T47D (cell line): Measurements from ENCODE around the gene IER2.
A peak's percentile ranks its signal among the peaks of the same experiment; 100 is the strongest.
"Not testable (repeated sequence)": the region's sequence is repeated elsewhere in the genome, so short reads cannot be mapped to it uniquely, and the experiment has no call there.

Experiments
- DNase-seq, 2 experiments: peaks; one replicate each; pipeline versions ENCODE4 v3.0.0 to v3.0.0-alpha.2; 2011 to 2012; ENCODE audit warnings: low read depth in 1 of 2, low spot score in 1 of 2
- JUND ChIP-seq: IDR thresholded peaks from 2 replicates; pipeline ENCODE4 v1.6.1; 2012; ENCODE audit warnings: low read depth
- in situ Hi-C: cut with HindIII; loops from 2 replicates; pipeline ENCODE4 v1.10.0; 2016; ENCODE audit warnings: low sequenced_read_pairs, low pct_unique_long_range_greater_than_20kb

The IER2 gene

GRCh38 chr19:13190781-13191540, 40.8 kb downstream of the IER2 start:
- no peak for DNase-seq
- in situ Hi-C loops: no loop called here
- no peak for TF ChIP-seq JUND

GRCh38 chr19:13195678-13196077, 45.5 kb downstream of the IER2 start:
- peak in 1 of 2 experiments; percentile 25 for DNase-seq
- in situ Hi-C loops: no loop called here
- TF ChIP-seq JUND: no peak

DNA sequence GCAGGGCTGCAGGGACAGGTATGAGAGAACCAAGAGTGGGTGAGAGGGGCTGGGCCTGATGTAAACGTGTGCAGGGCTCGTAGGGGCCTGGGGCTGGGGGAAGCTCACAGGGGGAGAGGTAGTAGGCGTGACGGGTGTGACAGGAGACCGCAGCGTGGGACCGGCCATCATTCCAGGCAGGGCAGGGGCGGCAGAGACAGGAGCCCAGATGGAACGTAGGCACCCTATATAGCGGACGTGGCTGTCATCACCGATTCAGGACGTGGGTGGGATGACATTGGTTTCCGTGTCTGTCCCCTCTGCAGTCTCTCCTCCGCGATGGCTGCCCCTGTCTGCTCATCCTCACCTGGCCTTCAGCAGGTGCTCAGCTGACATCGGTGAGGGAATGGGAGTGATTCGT, 48.4 kb downstream of the IER2 start:
- TF ChIP-seq JUND: no peak
- in situ Hi-C loops: no loop called here
- no peak for DNase-seq

DNA sequence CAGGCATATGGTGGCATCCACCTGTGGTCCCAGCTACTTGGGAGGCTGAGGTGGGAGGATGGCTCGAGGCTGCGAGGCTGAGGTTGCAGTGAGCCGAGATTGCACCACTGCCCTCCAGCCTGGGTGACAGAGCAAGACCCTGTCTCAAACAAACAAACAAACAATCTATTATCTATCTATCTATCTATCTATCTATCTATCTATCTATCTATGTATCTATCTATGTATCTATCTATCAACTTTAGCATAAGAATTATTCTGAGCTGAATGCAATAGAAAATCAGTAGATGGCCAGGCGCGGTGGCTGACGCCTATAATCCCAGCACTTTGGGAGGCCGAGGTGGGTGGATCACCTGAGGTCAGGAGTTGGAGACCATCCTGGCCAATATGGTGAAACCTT, 51.9 kb downstream of the IER2 start:
- in situ Hi-C loops, DNase-seq: not testable (repeated sequence)
